Activated B cell treated with CpG ODN at 0.5 μM for 24 hours (primary cell): ENCODE measurements around the gene ADH7. TPM values are rescaled to one million over a fixed set of nuclear protein-coding genes. Genes with fewer than 3 reads are reported as not detected.

Experiments
- ATAC-seq: fragments of 200-7000 bp; cut with Tn5 transposase; one replicate; pipeline ENCODE4 v1.10.0; 2021; ENCODE audit warnings: low read depth, mild to moderate bottlenecking, moderate library complexity
- CTCF ChIA-PET: fragments of 350-600 bp; sonication (Branson Sonifier 250); formaldehyde crosslinking; loops from one replicate; lab custom pipeline; 2021; ENCODE audit warnings: antibody characterized with exemption; lab: Charles Lee
- POLR2A ChIA-PET: fragments of 350-600 bp; sonication (Branson Sonifier 250); formaldehyde crosslinking; loops from one replicate; lab custom pipeline; 2021; ENCODE audit warnings: antibody characterized with exemption; lab: Charles Lee
- DNase-seq: peaks from one replicate; pipeline ENCODE4 v3.0.0; 2022
- H3K27ac Mint-ChIP-seq: one replicate; pipeline ENCODE4 v1.8.0; 2020; ENCODE audit warnings: mixed read lengths
- H3K27me3 Mint-ChIP-seq: one replicate; pipeline ENCODE4 v1.8.0; 2021; ENCODE audit warnings: mixed read lengths
- H3K36me3 Mint-ChIP-seq: one replicate; pipeline ENCODE4 v1.8.0; 2021; ENCODE audit warnings: low read depth, mixed read lengths
- H3K4me1 Mint-ChIP-seq: one replicate; pipeline ENCODE4 v1.8.0; 2021; ENCODE audit warnings: mixed read lengths
- H3K4me3 Mint-ChIP-seq: one replicate; pipeline ENCODE4 v1.8.0; 2020; ENCODE audit warnings: mild to moderate bottlenecking, mixed read lengths
- H3K9me3 Mint-ChIP-seq: one replicate; pipeline ENCODE4 v1.8.0; 2020; ENCODE audit warnings: mixed read lengths
- intact Hi-C: fragments of 100-400 bp; cut with micrococcal nuclease; formaldehyde crosslinking; loops from one replicate; pipeline ENCODE4 v1.15.1; 2024
- total RNA-seq: library from RNA; stranded (reverse); gene quantifications from 2 replicates; pipeline ENCODE4 v1.2.3, GENCODE V29; 2022
- TF ChIP-seq, protein P1 (sequence below): fragments of 200-600 bp; IDR thresholded peaks from one replicate; pipeline ENCODE4 v1.8.0; 2022; ENCODE audit warnings: antibody characterized with exemption, mild to moderate bottlenecking

Gene ADH7
- total RNA-seq, 1 donor from 2014 or later, result not detected

DNA sequence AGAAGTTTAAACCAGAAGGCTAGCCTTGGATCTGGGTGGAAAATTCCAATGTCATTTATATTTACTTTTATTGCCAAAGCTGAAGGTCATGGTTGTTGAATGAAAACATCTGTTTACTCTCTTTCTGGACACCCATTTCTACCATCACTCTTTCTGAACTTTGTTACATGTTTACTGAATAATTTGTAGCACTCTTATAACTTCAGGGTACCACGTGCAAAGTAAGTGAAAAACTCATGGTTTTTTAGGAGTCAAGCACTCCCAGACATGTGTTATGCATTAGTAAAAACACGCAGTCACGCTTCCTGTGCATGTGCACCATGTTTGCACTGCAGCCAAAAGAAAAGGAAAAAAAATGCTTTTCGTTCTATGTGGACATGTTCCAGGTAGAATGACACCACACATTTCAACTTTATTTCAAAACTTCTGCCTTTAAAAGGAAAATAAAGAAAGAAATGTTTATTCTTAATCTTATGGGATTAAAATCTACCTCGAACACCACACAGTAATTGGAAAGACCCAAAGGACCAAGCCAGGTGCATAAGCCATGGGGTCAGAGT is 51.2 kb downstream of the ADH7 start:
- H3K4me1 Mint-ChIP-seq, result no peaks in the 10 kb centered on the region
- no peaks in the 10 kb centered on the region for H3K36me3 Mint-ChIP-seq
- H3K4me3 Mint-ChIP-seq, result no peak overlapping the region
- no peaks in the 10 kb centered on the region for H3K9me3 Mint-ChIP-seq
- intact Hi-C loops, result no loop called here
- H3K27ac Mint-ChIP-seq, result no peak overlapping the region
- POLR2A ChIA-PET, result no interaction called here
- ATAC-seq (no peak), DNase-seq (no peak)
- CTCF ChIA-PET, result no interaction called here
- H3K27me3 Mint-ChIP-seq, result no peaks in the 10 kb centered on the region
- TF ChIP-seq, protein P1, sequence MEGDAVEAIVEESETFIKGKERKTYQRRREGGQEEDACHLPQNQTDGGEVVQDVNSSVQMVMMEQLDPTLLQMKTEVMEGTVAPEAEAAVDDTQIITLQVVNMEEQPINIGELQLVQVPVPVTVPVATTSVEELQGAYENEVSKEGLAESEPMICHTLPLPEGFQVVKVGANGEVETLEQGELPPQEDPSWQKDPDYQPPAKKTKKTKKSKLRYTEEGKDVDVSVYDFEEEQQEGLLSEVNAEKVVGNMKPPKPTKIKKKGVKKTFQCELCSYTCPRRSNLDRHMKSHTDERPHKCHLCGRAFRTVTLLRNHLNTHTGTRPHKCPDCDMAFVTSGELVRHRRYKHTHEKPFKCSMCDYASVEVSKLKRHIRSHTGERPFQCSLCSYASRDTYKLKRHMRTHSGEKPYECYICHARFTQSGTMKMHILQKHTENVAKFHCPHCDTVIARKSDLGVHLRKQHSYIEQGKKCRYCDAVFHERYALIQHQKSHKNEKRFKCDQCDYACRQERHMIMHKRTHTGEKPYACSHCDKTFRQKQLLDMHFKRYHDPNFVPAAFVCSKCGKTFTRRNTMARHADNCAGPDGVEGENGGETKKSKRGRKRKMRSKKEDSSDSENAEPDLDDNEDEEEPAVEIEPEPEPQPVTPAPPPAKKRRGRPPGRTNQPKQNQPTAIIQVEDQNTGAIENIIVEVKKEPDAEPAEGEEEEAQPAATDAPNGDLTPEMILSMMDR, result no peak

DNA sequence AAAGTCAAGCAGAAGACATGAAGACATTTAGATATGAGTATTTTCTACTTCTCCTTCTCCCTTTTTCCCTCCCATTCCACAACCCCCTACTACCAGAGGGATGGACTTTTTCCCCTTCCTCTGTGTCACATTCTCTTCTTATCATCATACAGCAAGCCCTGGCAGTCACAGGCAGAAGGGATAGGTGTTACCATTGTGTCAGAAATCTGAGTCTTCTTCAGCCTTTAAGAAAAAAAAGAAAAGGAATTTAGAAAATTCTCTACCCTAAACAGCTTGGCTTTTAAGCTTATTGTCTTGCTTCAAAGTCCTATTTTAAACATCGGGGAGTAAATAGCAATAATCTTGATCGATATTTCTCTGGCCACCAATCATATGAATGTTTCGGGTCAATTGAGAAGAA is 51.7 kb downstream of the ADH7 start:
- ATAC-seq (no peak), DNase-seq (no peak)
- intact Hi-C loops, result no loop called here
- Mint-ChIP-seq H3K27me3 (no peaks in the 10 kb centered on the region), H3K9me3 (no peaks in the 10 kb centered on the region), H3K4me3 (no peak overlapping the region), H3K36me3 (no peaks in the 10 kb centered on the region), H3K4me1 (no peaks in the 10 kb centered on the region), H3K27ac (no peak overlapping the region)
- TF ChIP-seq, protein P1, result no peak
- POLR2A ChIA-PET, result no interaction called here
- CTCF ChIA-PET, result no interaction called here

DNA sequence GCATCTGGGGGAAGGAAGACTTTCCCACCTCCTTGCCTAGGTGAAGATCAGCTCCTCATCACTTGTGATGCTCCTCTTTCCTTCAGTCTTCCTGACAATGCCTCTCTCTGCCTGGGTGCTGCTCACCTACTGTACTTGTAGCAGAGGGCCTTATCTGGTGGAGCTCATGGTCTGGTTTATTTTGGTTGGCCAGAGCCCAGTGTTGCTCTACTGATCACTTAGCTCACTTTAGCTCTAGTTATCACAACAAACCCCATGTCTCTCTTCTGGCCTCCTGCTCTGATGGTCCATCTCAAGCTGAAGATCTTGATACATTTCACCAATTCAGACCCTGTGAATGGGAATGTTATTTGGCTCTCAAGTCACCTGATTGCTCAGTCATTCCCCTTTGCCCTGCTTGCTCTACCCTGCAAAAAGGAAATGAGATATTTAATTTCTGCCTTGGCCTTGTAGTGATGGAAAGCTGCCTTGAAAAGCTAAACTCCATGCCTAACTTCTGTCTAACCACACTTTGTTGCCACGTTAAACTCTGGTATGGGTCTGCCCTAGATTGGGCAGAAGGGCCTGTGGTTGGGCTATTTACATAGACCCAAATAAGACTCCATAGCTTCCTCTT is 52.3 kb downstream of the ADH7 start:
- no peaks in the 10 kb centered on the region for H3K27me3 Mint-ChIP-seq
- intact Hi-C loops, result no loop called here
- CTCF ChIA-PET, result no interaction called here
- POLR2A ChIA-PET, result no interaction called here
- H3K9me3 Mint-ChIP-seq, result no peaks in the 10 kb centered on the region
- no peaks in the 10 kb centered on the region for H3K36me3 Mint-ChIP-seq
- H3K27ac Mint-ChIP-seq, result no peak overlapping the region
- TF ChIP-seq, protein P1, result no peak
- DNase-seq (no peak), ATAC-seq (no peak)
- no peak overlapping the region for H3K4me3 Mint-ChIP-seq
- no peaks in the 10 kb centered on the region for H3K4me1 Mint-ChIP-seq

DNA sequence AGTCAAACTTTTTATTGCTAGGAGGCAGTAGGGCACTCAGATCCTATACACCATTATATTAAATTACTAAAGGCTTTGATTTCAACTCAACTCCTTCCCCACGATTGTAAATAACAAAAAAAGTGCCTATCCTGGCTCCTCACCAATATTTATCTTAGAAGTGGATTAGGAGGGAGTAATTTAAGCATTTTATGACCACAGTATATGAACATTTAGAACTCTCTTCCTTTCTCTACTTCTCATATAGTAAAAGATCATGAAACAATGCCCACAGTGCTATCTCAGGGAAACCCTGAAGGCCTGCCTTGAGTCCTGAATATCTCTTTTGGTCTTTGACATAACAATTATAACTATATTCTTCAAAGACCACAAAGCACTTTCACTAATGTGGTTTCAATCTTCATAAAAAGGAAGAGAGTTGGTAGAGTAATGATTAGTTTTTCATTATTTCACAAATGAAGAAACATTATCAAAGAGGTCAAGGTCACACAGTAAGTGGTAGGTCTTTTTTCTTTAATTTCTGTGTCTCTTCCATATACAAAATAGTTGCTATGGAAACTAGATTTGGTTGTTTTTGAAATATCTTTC is 53.5 kb downstream of the ADH7 start:
- H3K4me3 Mint-ChIP-seq, result no peak overlapping the region
- H3K4me1 Mint-ChIP-seq, result no peaks in the 10 kb centered on the region

DNA sequence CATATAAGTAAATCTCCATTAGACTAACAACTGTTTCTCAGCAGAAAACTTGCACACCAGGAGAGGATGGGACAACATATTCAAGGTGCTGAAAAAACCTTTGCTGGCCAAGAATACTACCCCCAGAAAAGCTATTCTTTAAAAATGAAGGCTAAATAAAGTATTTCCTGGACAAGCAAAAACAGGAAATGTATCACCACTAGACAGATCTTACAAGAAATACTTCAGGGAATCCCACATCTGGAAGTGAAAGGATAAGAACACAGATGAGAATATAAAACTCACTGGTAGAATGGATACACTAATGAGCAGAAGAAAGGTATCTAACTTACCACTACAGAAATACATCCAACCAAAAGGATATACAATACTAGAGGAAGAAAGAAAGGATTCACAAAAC is 55.6 kb downstream of the ADH7 start:
- H3K4me3 Mint-ChIP-seq, result no peak overlapping the region
- ChIA-PET CTCF (no interaction called here), POLR2A (no interaction called here)
- no peak overlapping the region for H3K27ac Mint-ChIP-seq
- H3K9me3 Mint-ChIP-seq, result peaks cover 2% of the 10 kb centered on the region
- TF ChIP-seq, protein P1, result no peak
- DNase-seq (no peak), ATAC-seq (no peak)
- H3K36me3 Mint-ChIP-seq, result no peaks in the 10 kb centered on the region
- intact Hi-C loops, result no loop called here
- no peaks in the 10 kb centered on the region for H3K4me1 Mint-ChIP-seq
- no peaks in the 10 kb centered on the region for H3K27me3 Mint-ChIP-seq

More for the DNA sequence above, 53.5 kb downstream of the ADH7 start:
- DNase-seq (no peak), ATAC-seq (no peak)
- Mint-ChIP-seq H3K27me3 (no peaks in the 10 kb centered on the region), H3K27ac (no peak overlapping the region), H3K9me3 (no peaks in the 10 kb centered on the region), H3K36me3 (no peaks in the 10 kb centered on the region)
- POLR2A ChIA-PET, result interaction anchor here (0.7 kb wide), 1 partner anchor 742 kb away, joined by 4 read pairs; no protein-coding TSS in a partner anchor
- intact Hi-C loops, result no loop called here
- TF ChIP-seq, protein P1, result no peak
- CTCF ChIA-PET, result no interaction called here
